H9 (cell line): ENCODE results near the gene OSR1. TPM values are rescaled to one million over a fixed set of nuclear protein-coding genes. Genes with fewer than 3 reads are reported as not detected.

ENCODE experiments used
- DNase-seq: peaks from one replicate; pipeline ENCODE4 v3.0.0-alpha.2; 2017
- H2AFZ ChIP-seq: one replicate; pipeline ENCODE4 v1.6.1; 2013; ENCODE audit warnings: mild to moderate bottlenecking, low read length, control low read depth, moderate library complexity
- H2AK5ac ChIP-seq: 2 replicates; pipeline ENCODE4 v1.6.1; 2013; ENCODE audit warnings: low read length, control low read depth, mixed read lengths; ENCODE audit not compliant: insufficient read length
- H2BK120ac ChIP-seq: one replicate; pipeline ENCODE4 v1.6.1; 2013; ENCODE audit warnings: low read depth, mild to moderate bottlenecking, low read length, control low read depth, inconsistent platforms; ENCODE audit not compliant: poor library complexity, severe bottlenecking
- H2BK12ac ChIP-seq: 2 replicates; pipeline ENCODE4 v1.6.1; 2013; ENCODE audit warnings: low read length, control low read depth, mixed read lengths, low read depth; ENCODE audit not compliant: insufficient read length
- H2BK15ac ChIP-seq: 2 replicates; pipeline ENCODE4 v1.6.1; 2013; ENCODE audit warnings: low read depth, low read length, control low read depth
- H2BK20ac ChIP-seq: one replicate; pipeline ENCODE4 v1.6.1; 2013; ENCODE audit warnings: low read depth, mild to moderate bottlenecking, low read length, control low read depth, inconsistent platforms; ENCODE audit not compliant: poor library complexity, severe bottlenecking
- H2BK5ac ChIP-seq: 2 replicates; pipeline ENCODE4 v1.6.1; 2013; ENCODE audit warnings: low read length, control low read depth, mixed read lengths; ENCODE audit not compliant: insufficient read length
- H3K14ac ChIP-seq: 2 replicates; pipeline ENCODE4 v1.6.1; 2013; ENCODE audit warnings: low read length, control low read depth; ENCODE audit not compliant: insufficient read depth
- H3K18ac ChIP-seq: 2 replicates; pipeline ENCODE4 v1.6.1; 2013; ENCODE audit warnings: low read depth, mild to moderate bottlenecking, mixed read lengths, low read length, control low read depth; ENCODE audit not compliant: insufficient read length
- H3K23ac ChIP-seq: 2 replicates; pipeline ENCODE4 v1.6.1; 2013; ENCODE audit warnings: low read length, control low read depth, mixed read lengths, low read depth; ENCODE audit not compliant: insufficient read length
- H3K23me2 ChIP-seq: 2 replicates; pipeline ENCODE4 v1.6.1; 2013; ENCODE audit warnings: low read depth, mild to moderate bottlenecking, mixed read lengths, low read length, control low read depth; ENCODE audit not compliant: insufficient read length, poor library complexity, severe bottlenecking
- H3K27ac ChIP-seq: 2 replicates; pipeline ENCODE4 v1.5.1; 2013; ENCODE audit warnings: low read length, control low read depth, mixed read lengths, low read depth; ENCODE audit not compliant: insufficient read length
- H3K27me3 ChIP-seq: 2 replicates; pipeline ENCODE4 v1.6.1; 2013; ENCODE audit warnings: low read length, control low read depth, inconsistent platforms; ENCODE audit not compliant: insufficient read depth
- H3K4ac ChIP-seq: 2 replicates; pipeline ENCODE4 v1.6.1; 2013; ENCODE audit warnings: low read depth, mild to moderate bottlenecking, control low read depth, inconsistent platforms, low read length, moderate library complexity
- H3K4me1 ChIP-seq: 2 replicates; pipeline ENCODE4 v1.6.1; 2013; ENCODE audit warnings: low read length, control low read depth, inconsistent platforms; ENCODE audit not compliant: insufficient read depth
- H3K4me2 ChIP-seq: 2 replicates; pipeline ENCODE4 v1.6.1; 2013; ENCODE audit warnings: low read length, control low read depth, mixed read lengths; ENCODE audit not compliant: insufficient read length, insufficient read depth
- H3K56ac ChIP-seq: 2 replicates; pipeline ENCODE4 v1.6.1; 2013; ENCODE audit warnings: low read depth, mild to moderate bottlenecking, mixed read lengths, low read length, control low read depth; ENCODE audit not compliant: insufficient read length
- H3K79me1 ChIP-seq: 2 replicates; pipeline ENCODE4 v1.6.1; 2013; ENCODE audit warnings: low read depth, mild to moderate bottlenecking, moderate library complexity, low read length, control low read depth, inconsistent platforms; ENCODE audit not compliant: insufficient read depth, poor library complexity, severe bottlenecking
- H3K79me2 ChIP-seq: 2 replicates; pipeline ENCODE4 v1.6.1; 2013; ENCODE audit warnings: low read length, control low read depth, inconsistent platforms; ENCODE audit not compliant: insufficient read depth
- H3K9ac ChIP-seq: 2 replicates; pipeline ENCODE4 v1.6.1; 2013; ENCODE audit warnings: low read length, control low read depth, mixed read lengths; ENCODE audit not compliant: insufficient read length; ENCODE audit errors: extremely low read depth
- H3K9me3 ChIP-seq: one replicate; pipeline ENCODE4 v1.6.1; 2013; ENCODE audit warnings: low read depth, low read length, inconsistent platforms; ENCODE audit not compliant: control insufficient read depth
- H3T11ph ChIP-seq: one replicate; pipeline ENCODE4 v1.6.1; 2013; ENCODE audit warnings: mild to moderate bottlenecking, low read length, control low read depth, inconsistent platforms
- H4K20me1 ChIP-seq: one replicate; pipeline ENCODE4 v1.6.1; 2013; ENCODE audit not compliant: control insufficient read depth, insufficient read length, insufficient read depth
- H4K5ac ChIP-seq: 2 replicates; pipeline ENCODE4 v1.6.1; 2013; ENCODE audit warnings: low read depth, mild to moderate bottlenecking, mixed read lengths, low read length, control low read depth; ENCODE audit not compliant: insufficient read length
- H4K8ac ChIP-seq: replicated peaks from 2 replicates; pipeline ENCODE4 v1.6.1; 2013; ENCODE audit warnings: low read length, control low read depth, mixed read lengths, low read depth; ENCODE audit not compliant: insufficient read length
- H4K91ac ChIP-seq: 2 replicates; pipeline ENCODE4 v1.6.1; 2013; ENCODE audit warnings: low read depth, mild to moderate bottlenecking, moderate library complexity, mixed read lengths, low read length, control low read depth; ENCODE audit not compliant: insufficient read length
- H3K27ac Mint-ChIP-seq, 3 experiments: 2 replicates in 2 of 3; 3 replicates in 1 of 3; pipeline ENCODE4 v1.8.0; 2020 to 2021; ENCODE audit warnings: mixed read lengths in 3 of 3, mild to moderate bottlenecking in 1 of 3, moderate library complexity in 1 of 3
- H3K27me3 Mint-ChIP-seq: 2 replicates; pipeline ENCODE4 v1.8.0; 2021; ENCODE audit warnings: low read depth, mild to moderate bottlenecking, moderate library complexity, mixed read lengths
- H3K36me3 Mint-ChIP-seq, 3 experiments: 2 replicates in 2 of 3; 3 replicates in 1 of 3; pipeline ENCODE4 v1.8.0; 2020 to 2021; ENCODE audit warnings: low read depth in 3 of 3, mixed read lengths in 3 of 3; ENCODE audit not compliant: insufficient read depth in 1 of 3
- H3K4me1 Mint-ChIP-seq, 2 experiments: 2 replicates each; pipeline ENCODE4 v1.8.0; 2020; ENCODE audit warnings: mixed read lengths in 2 of 2
- H3K4me3 Mint-ChIP-seq, 2 experiments: 2 replicates in 1 of 2; 3 replicates in 1 of 2; pipeline ENCODE4 v1.8.0; 2020 to 2021; ENCODE audit warnings: mild to moderate bottlenecking in 2 of 2, mixed read lengths in 2 of 2, moderate library complexity in 1 of 2
- H3K9me3 Mint-ChIP-seq, 2 experiments: 2 replicates in 1 of 2; 3 replicates in 1 of 2; pipeline ENCODE4 v1.8.0; 2020; ENCODE audit warnings: mild to moderate bottlenecking in 2 of 2, mixed read lengths in 2 of 2, moderate library complexity in 1 of 2
- CTCF ChIP-seq: fragments of 200-600 bp; sonication (generic); conservative IDR thresholded peaks from 3 replicates; pipeline ENCODE4 v1.8.0; 2021; ENCODE audit warnings: antibody characterized with exemption, mild to moderate bottlenecking
- WGBS: extraction: QIAGEN DNeasy Blood & Tissue Kit; methylation state at CpG from one replicate; pipeline ENCODE4 v1.1.7; 2013; ENCODE audit warnings: missing lambda C conversion rate, low lambda C conversion rate, mixed read lengths; ENCODE audit not compliant: insufficient read length; ENCODE audit errors: extremely low coverage; 5-methylcytosine and 5-hydroxymethylcytosine counted together
- total RNA-seq: library from RNA; stranded (reverse); gene quantifications from 2 replicates; pipeline ENCODE4 v1.2.1, GENCODE V29; 2021

Gene OSR1
- total RNA-seq, 1 experiment from 2014 or later, result 0.35 TPM

- H4K5ac ChIP-seq, result no peak overlapping the region
- no peak overlapping the region for H4K91ac ChIP-seq
- H3K56ac ChIP-seq, result no peak overlapping the region
- Mint-ChIP-seq H3K9me3 (no peaks in the 10 kb centered on the region), H3K4me1 (peaks cover 9 to 13% of the 10 kb centered on the region in 2 experiments), H3K27me3 (no peaks in the 10 kb centered on the region), H3K36me3 (no peaks in the 10 kb centered on the region), H3K4me3 (no peak overlapping the region), H3K27ac (no peak overlapping the region)
- H3K27me3 ChIP-seq, result no peaks in the 10 kb centered on the region
- no peaks in the 10 kb centered on the region for H4K20me1 ChIP-seq
- no peak overlapping the region for H4K8ac ChIP-seq
- no peak overlapping the region for H3K23ac ChIP-seq
- H3K9me3 ChIP-seq, result no peaks in the 10 kb centered on the region
- H2BK20ac ChIP-seq, result no peak overlapping the region
- no peak overlapping the region for H2AK5ac ChIP-seq
- H3K9ac ChIP-seq, result no peak overlapping the region
- no peak for DNase-seq
- no peak overlapping the region for H2BK5ac ChIP-seq
- H3T11ph ChIP-seq, result no peak overlapping the region
- H3K14ac ChIP-seq, result no peak overlapping the region
- TF ChIP-seq CTCF, result no peak
- WGBS, result no CpG with 5 or more reads among the region's 4 CpGs
- H3K79me2 ChIP-seq, result no peaks in the 10 kb centered on the region
- no peak overlapping the region for H3K18ac ChIP-seq
- H3K4me2 ChIP-seq, result no peak overlapping the region
- H3K79me1 ChIP-seq, result no peaks in the 10 kb centered on the region
- no peaks in the 10 kb centered on the region for H3K23me2 ChIP-seq
- H2BK12ac ChIP-seq, result no peak overlapping the region
- no peak overlapping the region for H2BK15ac ChIP-seq
- H2AFZ ChIP-seq, result no peak overlapping the region
- no peak overlapping the region for H3K4ac ChIP-seq
- no peaks in the 10 kb centered on the region for H3K4me1 ChIP-seq
- H2BK120ac ChIP-seq, result no peak overlapping the region
- H3K27ac ChIP-seq, result no peak overlapping the region
Measured at GRCh38 chr2:19403785-19404184, 45.4 kb upstream of the OSR1 start.
